Vagina (tissue), 2 donors: Measurements from ENCODE around the gene TKTL1. TPM values are rescaled to one million over a fixed set of nuclear protein-coding genes. Genes with fewer than 3 reads are reported as not detected.
"Not testable (repeated sequence)": the region's sequence is repeated elsewhere in the genome, so short reads cannot be mapped to it uniquely, and the experiment has no call there.

Experiments used
- DNase-seq, 2 donors: peaks; one replicate each; pipeline ENCODE4 v3.0.0-alpha.2; 2017; ENCODE audit errors: extremely low spot score in 2 of 2
- H3K27ac ChIP-seq: fragments of 200-600 bp; sonication (generic); one replicate; pipeline ENCODE4 v1.5.1; 2019
- H3K27me3 ChIP-seq: fragments of 200-600 bp; sonication (generic); one replicate; pipeline ENCODE4 v1.5.1; 2019
- H3K36me3 ChIP-seq, 2 donors: fragments of 200-600 bp; sonication (generic); one replicate each; pipeline ENCODE4 v1.5.1; 2017 to 2019
- H3K4me1 ChIP-seq: fragments of 200-600 bp; sonication (generic); one replicate; pipeline ENCODE4 v1.5.1; 2019
- H3K4me3 ChIP-seq, 2 donors: fragments of 200-600 bp; sonication (generic); 1 replicate in 1 of 2; 2 replicates in 1 of 2; pipeline ENCODE4 v1.5.1; 2016 to 2019
- H3K9me3 ChIP-seq: fragments of 200-600 bp; sonication (generic); one replicate; pipeline ENCODE4 v1.5.1; 2019
- CTCF ChIP-seq, 3 experiments: fragments of 450-650 bp in 2 of 3; fragments of 200-600 bp in 1 of 3; sonication (generic) in 1 of 3; IDR thresholded peaks; one replicate each; pipeline ENCODE4 v1.5.1; 2017 to 2019; ENCODE audit warnings: antibody characterized with exemption in 3 of 3, mild to moderate bottlenecking in 2 of 3, moderate library complexity in 2 of 3
- POLR2A ChIP-seq, 2 donors: fragments of 450-650 bp; IDR thresholded peaks; one replicate each; pipeline ENCODE4 v1.6.1; 2017; ENCODE audit warnings: antibody characterized with exemption in 2 of 2, mild to moderate bottlenecking in 2 of 2, moderate library complexity in 2 of 2
- POLR2AphosphoS5 ChIP-seq, 2 donors: sonication (generic); formaldehyde crosslinking; IDR thresholded peaks; one replicate each; pipeline ENCODE4 v1.9.0; 2017; ENCODE audit warnings: antibody characterized with exemption in 2 of 2, mild to moderate bottlenecking in 2 of 2, low read depth in 1 of 2; ENCODE audit not compliant: insufficient read depth in 1 of 2
- intact Hi-C: fragments of 100-400 bp; cut with DNase I; formaldehyde crosslinking; loops from one replicate; pipeline ENCODE4 v1.15.1; 2023
- total RNA-seq: library from RNA; depleted of rRNA; stranded (reverse); fragments of >200 nt; gene quantifications from one replicate; pipeline ENCODE4 v1.2.3, GENCODE V29; 2016

The TKTL1 gene
- not detected for total RNA-seq

- H3K36me3 ChIP-seq = no peaks in the 10 kb centered on the region
- no peak for DNase-seq
- no peaks in the 10 kb centered on the region for H3K27me3 ChIP-seq
- H3K27ac ChIP-seq = no peak within 1 kb of the TSS
- no peak for TF ChIP-seq CTCF (IDR thresholded peaks at IDR 0.05)
- TF ChIP-seq POLR2AphosphoS5 (IDR thresholded peaks at IDR 0.05; ENCODE audit: insufficient read depth in 1 of 2, low read depth in 1 of 2) = no peak
- no peak for TF ChIP-seq POLR2A (IDR thresholded peaks at IDR 0.05)
- intact Hi-C loops = no loop called here
- no peaks in the 10 kb centered on the region for H3K4me1 ChIP-seq
- H3K9me3 ChIP-seq = no peaks in the 10 kb centered on the region
- H3K4me3 ChIP-seq = no peak within 1 kb of the TSS
Measured at GRCh38 chrX:154295664-154296310, at the start of gene TKTL1. TKTL1 (plus strand) TSS chrX:154295795; CDS start chrX:154295860, 65 bp downstream.

GRCh38 chrX:154247377-154248045 lies 48.1 kb upstream of the TKTL1 start:
- intact Hi-C loops, DNase-seq, H3K9me3 ChIP-seq, H3K27ac ChIP-seq, H3K36me3 ChIP-seq, H3K4me3 ChIP-seq, H3K27me3 ChIP-seq, H3K4me1 ChIP-seq: not testable (repeated sequence)

- not testable (repeated sequence) for H3K36me3 ChIP-seq
Measured at GRCh38 chrX:154248076-154248475, 47.5 kb upstream of the TKTL1 start.

GRCh38 chrX:154257282-154257681 lies 38.3 kb upstream of the TKTL1 start, which contains the start of gene OPN1MW3:
OPN1MW3 (plus strand) TSS chrX:154257582; CDS start chrX:154257620, 38 bp downstream.
- intact Hi-C loops, H3K27ac ChIP-seq, H3K4me1 ChIP-seq, H3K4me3 ChIP-seq, H3K36me3 ChIP-seq, H3K9me3 ChIP-seq, DNase-seq, H3K27me3 ChIP-seq: not testable (repeated sequence)

More at GRCh38 chrX:154248076-154248475, 47.5 kb upstream of the TKTL1 start:
- H3K4me1 ChIP-seq, intact Hi-C loops, DNase-seq, H3K27me3 ChIP-seq, H3K4me3 ChIP-seq, H3K9me3 ChIP-seq, H3K27ac ChIP-seq: not testable (repeated sequence)

- DNase-seq, intact Hi-C loops, H3K27ac ChIP-seq, H3K9me3 ChIP-seq, H3K4me1 ChIP-seq, H3K4me3 ChIP-seq, H3K27me3 ChIP-seq, H3K36me3 ChIP-seq: not testable (repeated sequence)
Measured at GRCh38 chrX:154258711-154259110, 36.9 kb upstream of the TKTL1 start.

- H3K27me3 ChIP-seq, H3K4me3 ChIP-seq, DNase-seq, intact Hi-C loops, H3K27ac ChIP-seq, H3K9me3 ChIP-seq, H3K36me3 ChIP-seq, H3K4me1 ChIP-seq: not testable (repeated sequence)
Measured at GRCh38 chrX:154263072-154263471, 32.5 kb upstream of the TKTL1 start.

- H3K36me3 ChIP-seq, H3K4me1 ChIP-seq, H3K27me3 ChIP-seq, H3K27ac ChIP-seq, H3K9me3 ChIP-seq, H3K4me3 ChIP-seq, DNase-seq, intact Hi-C loops: not testable (repeated sequence)
Measured at GRCh38 chrX:154269245-154269644, 26.4 kb upstream of the TKTL1 start.

GRCh38 chrX:154284489-154285338 lies 10.9 kb upstream of the TKTL1 start:
- H3K9me3 ChIP-seq, intact Hi-C loops, H3K36me3 ChIP-seq, H3K27me3 ChIP-seq, H3K4me3 ChIP-seq, DNase-seq, H3K27ac ChIP-seq, H3K4me1 ChIP-seq: not testable (repeated sequence)

- H3K27ac ChIP-seq, H3K4me3 ChIP-seq, H3K4me1 ChIP-seq, H3K27me3 ChIP-seq, intact Hi-C loops, DNase-seq, H3K9me3 ChIP-seq, H3K36me3 ChIP-seq: not testable (repeated sequence)
Measured at GRCh38 chrX:154286406-154286805, 9.2 kb upstream of the TKTL1 start.
